ENCODE results near the gene KLHL30. TPM values are rescaled to one million over a fixed set of nuclear protein-coding genes. Genes with fewer than 3 reads are reported as not detected.

Gene KLHL30
- total and polyA plus RNA-seq, 11 donors: 5.1 to 43.7 (median 23.0) TPM

DNA sequence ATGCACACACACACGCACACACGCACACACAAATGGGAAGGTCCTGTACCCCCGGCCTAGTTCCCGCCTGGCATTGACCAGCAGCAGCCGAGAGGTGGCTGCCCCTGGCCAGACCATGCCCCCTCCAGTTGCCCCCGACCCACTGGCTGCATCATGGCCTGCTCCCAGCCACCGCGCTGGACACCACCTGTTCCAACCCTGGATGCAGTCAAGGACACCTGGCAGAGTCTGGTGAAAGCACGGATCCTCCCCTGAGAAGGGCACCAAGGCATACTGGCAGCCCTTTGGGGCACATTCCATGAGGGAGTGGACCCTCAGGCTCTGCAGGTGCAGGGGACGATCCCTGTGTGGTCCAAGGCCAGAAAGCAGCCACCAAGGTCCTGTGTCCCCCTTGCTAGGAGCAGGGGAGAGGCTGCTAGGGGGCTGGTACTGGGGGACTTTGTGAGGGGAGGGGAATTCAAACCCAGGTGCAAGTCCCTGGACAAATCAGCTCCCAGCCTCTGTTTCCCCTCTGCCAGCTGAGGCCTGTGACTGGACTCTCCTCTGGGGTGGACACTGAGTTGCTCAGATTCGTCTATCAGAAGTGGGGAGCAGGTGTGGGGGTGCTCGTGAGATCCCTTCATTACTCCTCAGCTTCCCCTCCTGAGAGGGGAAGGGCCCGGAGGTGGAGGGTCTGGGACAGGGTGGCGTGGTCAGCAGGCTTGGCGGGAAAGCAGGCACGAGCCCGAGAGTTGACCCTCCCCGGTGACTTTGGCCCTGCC lies 34.8 kb upstream of the KLHL30 start:
- Histone ChIP-seq H3K4me3 (no peak overlapping the region), H3K27me3 (peaks cover 0 to 5% (median 0%) of the 10 kb centered on the region in 9 donors), H3K4me1 (peaks cover 0 to 23% (median 0%) of the 10 kb centered on the region in 12 donors), H3K36me3 (no peaks in the 10 kb centered on the region), H3K27ac (no peak overlapping the region), H3K9me3 (no peaks in the 10 kb centered on the region)
- TF ChIP-seq POLR2A (IDR thresholded peaks at IDR 0.05): no peak
- TF ChIP-seq, protein P1, sequence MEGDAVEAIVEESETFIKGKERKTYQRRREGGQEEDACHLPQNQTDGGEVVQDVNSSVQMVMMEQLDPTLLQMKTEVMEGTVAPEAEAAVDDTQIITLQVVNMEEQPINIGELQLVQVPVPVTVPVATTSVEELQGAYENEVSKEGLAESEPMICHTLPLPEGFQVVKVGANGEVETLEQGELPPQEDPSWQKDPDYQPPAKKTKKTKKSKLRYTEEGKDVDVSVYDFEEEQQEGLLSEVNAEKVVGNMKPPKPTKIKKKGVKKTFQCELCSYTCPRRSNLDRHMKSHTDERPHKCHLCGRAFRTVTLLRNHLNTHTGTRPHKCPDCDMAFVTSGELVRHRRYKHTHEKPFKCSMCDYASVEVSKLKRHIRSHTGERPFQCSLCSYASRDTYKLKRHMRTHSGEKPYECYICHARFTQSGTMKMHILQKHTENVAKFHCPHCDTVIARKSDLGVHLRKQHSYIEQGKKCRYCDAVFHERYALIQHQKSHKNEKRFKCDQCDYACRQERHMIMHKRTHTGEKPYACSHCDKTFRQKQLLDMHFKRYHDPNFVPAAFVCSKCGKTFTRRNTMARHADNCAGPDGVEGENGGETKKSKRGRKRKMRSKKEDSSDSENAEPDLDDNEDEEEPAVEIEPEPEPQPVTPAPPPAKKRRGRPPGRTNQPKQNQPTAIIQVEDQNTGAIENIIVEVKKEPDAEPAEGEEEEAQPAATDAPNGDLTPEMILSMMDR (IDR thresholded peaks at IDR 0.05): no peak
- DNase-seq (peak in 2 of 5 donors; percentile 8 to 60), ATAC-seq (no peak)
- 89 to 92% (median 91%) methylated on average over 17 to 18 of the region's 18 CpGs for WGBS, 4 donors
- intact Hi-C loops (cut with DNase I): loop anchor here in 1 of 10 donors (10.0 kb wide), 1 partner anchor 249 kb away; the partner anchor contains the start of gene RAMP1

GRCh38 chr2:238104226-238104690 lies 34.2 kb upstream of the KLHL30 start:
- WGBS, 4 donors: 87 to 89% (median 88%) methylated on average over 13 to 14 of the region's 14 CpGs
- H3K36me3 ChIP-seq: no peaks in the 10 kb centered on the region
- H3K4me1 ChIP-seq: peaks cover 0 to 23% (median 0%) of the 10 kb centered on the region in 12 donors
- intact Hi-C loops (cut with DNase I): loop anchor here in 1 of 10 donors (10.0 kb wide), 1 partner anchor 249 kb away; the partner anchor contains the start of gene RAMP1
- TF ChIP-seq POLR2A (IDR thresholded peaks at IDR 0.05): no peak
- TF ChIP-seq, protein P1 (IDR thresholded peaks at IDR 0.05): no peak
- no peak for ATAC-seq
- H3K27me3 ChIP-seq: peaks cover 0 to 5% (median 0%) of the 10 kb centered on the region in 9 donors
- DNase-seq: peak in 2 of 5 donors; percentile 11 to 42
- no peak overlapping the region for H3K4me3 ChIP-seq
- H3K27ac ChIP-seq: no peak overlapping the region
- no peaks in the 10 kb centered on the region for H3K9me3 ChIP-seq

DNA sequence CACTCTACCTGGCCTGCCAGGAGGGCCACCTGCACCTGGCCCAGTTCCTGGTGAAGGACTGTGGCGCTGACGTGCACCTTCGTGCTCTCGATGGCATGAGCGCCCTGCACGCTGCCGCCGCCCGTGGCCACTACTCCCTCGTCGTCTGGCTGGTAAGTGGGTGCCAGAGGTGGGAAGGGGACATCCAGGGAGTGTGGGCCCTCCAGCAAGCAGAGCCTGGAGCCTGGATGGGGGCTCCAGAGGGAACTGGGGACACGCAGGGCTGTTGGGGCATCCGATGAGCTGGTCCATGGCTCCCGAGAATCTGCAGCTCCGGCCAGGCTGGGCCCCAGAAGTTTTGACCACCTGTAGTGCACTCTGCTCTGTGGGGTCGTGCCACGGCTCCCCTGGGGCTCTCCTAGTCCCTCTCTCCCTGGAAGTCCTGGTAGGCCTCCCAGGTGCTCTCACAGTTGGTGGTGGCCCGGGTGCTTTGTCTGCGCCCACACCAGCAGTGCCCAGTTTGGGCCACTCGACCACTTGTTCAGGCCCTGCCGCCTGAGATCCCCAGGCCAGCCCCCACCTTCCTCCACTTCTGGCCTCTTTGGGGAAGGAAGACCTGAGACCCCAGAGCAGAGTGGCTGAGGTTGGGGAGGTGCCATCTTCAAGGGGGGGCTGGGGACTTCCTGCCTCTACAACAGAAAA lies 33.6 kb upstream of the KLHL30 start:
- DNase-seq (peak in 1 of 5 donors; percentile 14), ATAC-seq (no peak)
- Histone ChIP-seq H3K27me3 (peaks cover 0 to 5% (median 0%) of the 10 kb centered on the region in 9 donors), H3K4me3 (no peak overlapping the region), H3K4me1 (peaks cover 0 to 20% (median 0%) of the 10 kb centered on the region in 12 donors), H3K36me3 (no peaks in the 10 kb centered on the region), H3K27ac (no peak overlapping the region), H3K9me3 (no peaks in the 10 kb centered on the region)
- TF ChIP-seq, protein P1 (IDR thresholded peaks at IDR 0.05): no peak
- no peak for TF ChIP-seq POLR2A (IDR thresholded peaks at IDR 0.05)
- intact Hi-C loops (cut with DNase I): loop anchor here in 1 of 10 donors (10.0 kb wide), 1 partner anchor 250 kb away; the partner anchor contains the start of gene RAMP1
- 91 to 93% (median 91%) methylated on average over 12 to 21 of the region's 21 CpGs for WGBS, 4 donors

All from heart left ventricle (tissue), 16 donors.